ENCODE results near the gene SLC22A3. TPM values are rescaled to one million over a fixed set of nuclear protein-coding genes. Genes with fewer than 3 reads are reported as not detected.

The SLC22A3 gene
- total and polyA plus RNA-seq, 2 of the 4 experiments (the other 2 are of a cell fraction), result not detected

DNA sequence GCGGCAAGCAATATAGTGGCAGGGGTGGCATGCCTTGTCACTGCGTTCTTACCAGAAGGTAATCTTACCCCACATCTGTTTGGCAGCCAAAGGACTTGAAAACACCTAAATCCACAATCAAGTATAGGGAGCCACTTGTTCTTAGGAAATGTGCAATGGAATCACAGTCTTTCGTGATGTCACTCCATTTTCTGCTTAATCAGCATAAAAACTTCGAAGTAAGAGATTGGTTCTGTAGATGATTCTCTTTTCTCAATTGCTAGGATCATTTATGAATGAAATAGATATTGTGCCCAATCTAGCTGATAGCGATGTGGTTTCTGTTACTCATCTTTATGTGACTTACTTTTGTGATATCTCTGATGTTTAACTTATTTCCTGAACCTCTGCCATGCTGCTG is 89.0 kb downstream of the SLC22A3 start:
- H4K5ac ChIP-seq (ENCODE audit: low read depth, low read length), result no peak overlapping the region
- no peaks in the 10 kb centered on the region for H3K4me1 ChIP-seq (ENCODE audit: control insufficient read depth, insufficient read depth, low read length)
- in situ Hi-C loops (cut with MboI; ENCODE audit: low sequenced_read_pairs) (no loop called here), dilution Hi-C loops (cut with HindIII; ENCODE audit: low sequenced_read_pairs, unreplicated experiment) (no loop called here), intact Hi-C loops (cut with micrococcal nuclease) (no loop called here)
- no peak overlapping the region for H4K91ac ChIP-seq (ENCODE audit: insufficient read depth, low read depth, low read length)
- no peak overlapping the region for H2BK20ac ChIP-seq (ENCODE audit: low read depth, low read length)
- no peaks in the 10 kb centered on the region for H4K20me1 ChIP-seq (ENCODE audit: insufficient read depth, low read length)
- H3K79me1 ChIP-seq (ENCODE audit: low read depth in 1 of 2, low read length in 2 of 2), result no peaks in the 10 kb centered on the region
- H2BK120ac ChIP-seq (ENCODE audit: low read depth, low read length), result no peak overlapping the region
- BruUV-seq (replicated peaks), result no TSS peak
- TF ChIP-seq MAFK (IDR thresholded peaks at IDR 0.05; ENCODE audit: low read depth, low read length) (peak; percentile 98), RFX5 (IDR thresholded peaks at IDR 0.05; ENCODE audit: low read depth, low read length) (no peak)
- H3K9me3 ChIP-seq (ENCODE audit: control insufficient read depth, insufficient read depth, low read length), result no peaks in the 10 kb centered on the region
- H2BK15ac ChIP-seq (ENCODE audit: low read depth, low read length), result no peak overlapping the region
- ATAC-seq (ENCODE audit: low read depth), result no peak
- no peak overlapping the region for H3K23ac ChIP-seq (ENCODE audit: low read depth, low read length)
- WGBS, 2 experiments (ENCODE audit: extremely low coverage in 2 of 2, insufficient read length in 1 of 2), result no CpG with 5 or more reads among the region's 5 CpGs
- POLR2A ChIA-PET (ENCODE audit: unreplicated experiment), result no interaction called here
- no peak overlapping the region for H2AK5ac ChIP-seq (ENCODE audit: low read depth, low read length)
- H3K18ac ChIP-seq (ENCODE audit: low read depth, low read length), result no peak overlapping the region
- no peaks in the 10 kb centered on the region for H3K9me1 ChIP-seq (ENCODE audit: insufficient read depth, low read length)
- no peaks in the 10 kb centered on the region; the same call in 1 of the 2 replicates for H3K27me3 ChIP-seq (ENCODE audit: control insufficient read depth, insufficient read depth, low read length)
- H2BK5ac ChIP-seq (ENCODE audit: low read depth, low read length, poor library complexity, severe bottlenecking), result no peak overlapping the region
- H3K36me3 ChIP-seq (ENCODE audit: control insufficient read depth, insufficient read depth, low read length), result no peaks in the 10 kb centered on the region
- no peak overlapping the region for H2AFZ ChIP-seq (replicated peaks; ENCODE audit: low read length, poor library complexity)
- H3K4me3 ChIP-seq (ENCODE audit: insufficient read depth, low read depth, low read length), result no peak overlapping the region
- no peak overlapping the region for H3K14ac ChIP-seq (replicated peaks; ENCODE audit: low read depth, low read length)
- H3K4me2 ChIP-seq (ENCODE audit: low read depth, low read length), result no peak overlapping the region
- no peak overlapping the region for H3K27ac ChIP-seq (ENCODE audit: insufficient read depth, low read length)
- H3K9ac ChIP-seq (ENCODE audit: low read depth, low read length), result no peak overlapping the region
- CTCF ChIA-PET, result no interaction called here
- no peak overlapping the region for H3K56ac ChIP-seq (ENCODE audit: extremely low read depth, insufficient read depth, low read length)
- H3K4ac ChIP-seq (ENCODE audit: low read depth, low read length), result no peak overlapping the region
- H2AK9ac ChIP-seq (replicated peaks; ENCODE audit: low read depth, low read length, poor library complexity), result no peak overlapping the region
- H4K8ac ChIP-seq (ENCODE audit: low read depth in 2 of 2, low read length in 2 of 2), result no peak overlapping the region
- DNase-seq, result no peak
